LNCAP (cell line): ENCODE results near the gene TGFBR2.

Experiments used
- TF ChIP-seq, protein P1 (sequence below): fragments of 450-650 bp; IDR thresholded peaks from 2 replicates; pipeline ENCODE4 v1.5.1; 2017; ENCODE audit warnings: mild to moderate bottlenecking

TGFBR2 gene

GRCh38 chr3:30654269-30654668 lies 47.9 kb downstream of the TGFBR2 start:
- TF ChIP-seq, protein P1, sequence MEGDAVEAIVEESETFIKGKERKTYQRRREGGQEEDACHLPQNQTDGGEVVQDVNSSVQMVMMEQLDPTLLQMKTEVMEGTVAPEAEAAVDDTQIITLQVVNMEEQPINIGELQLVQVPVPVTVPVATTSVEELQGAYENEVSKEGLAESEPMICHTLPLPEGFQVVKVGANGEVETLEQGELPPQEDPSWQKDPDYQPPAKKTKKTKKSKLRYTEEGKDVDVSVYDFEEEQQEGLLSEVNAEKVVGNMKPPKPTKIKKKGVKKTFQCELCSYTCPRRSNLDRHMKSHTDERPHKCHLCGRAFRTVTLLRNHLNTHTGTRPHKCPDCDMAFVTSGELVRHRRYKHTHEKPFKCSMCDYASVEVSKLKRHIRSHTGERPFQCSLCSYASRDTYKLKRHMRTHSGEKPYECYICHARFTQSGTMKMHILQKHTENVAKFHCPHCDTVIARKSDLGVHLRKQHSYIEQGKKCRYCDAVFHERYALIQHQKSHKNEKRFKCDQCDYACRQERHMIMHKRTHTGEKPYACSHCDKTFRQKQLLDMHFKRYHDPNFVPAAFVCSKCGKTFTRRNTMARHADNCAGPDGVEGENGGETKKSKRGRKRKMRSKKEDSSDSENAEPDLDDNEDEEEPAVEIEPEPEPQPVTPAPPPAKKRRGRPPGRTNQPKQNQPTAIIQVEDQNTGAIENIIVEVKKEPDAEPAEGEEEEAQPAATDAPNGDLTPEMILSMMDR: no peak

GRCh38 chr3:30655187-30655812 lies 48.9 kb downstream of the TGFBR2 start:
- TF ChIP-seq, protein P1: no peak

GRCh38 chr3:30656624-30657141 lies 50.3 kb downstream of the TGFBR2 start:
- TF ChIP-seq, protein P1: no peak

DNA sequence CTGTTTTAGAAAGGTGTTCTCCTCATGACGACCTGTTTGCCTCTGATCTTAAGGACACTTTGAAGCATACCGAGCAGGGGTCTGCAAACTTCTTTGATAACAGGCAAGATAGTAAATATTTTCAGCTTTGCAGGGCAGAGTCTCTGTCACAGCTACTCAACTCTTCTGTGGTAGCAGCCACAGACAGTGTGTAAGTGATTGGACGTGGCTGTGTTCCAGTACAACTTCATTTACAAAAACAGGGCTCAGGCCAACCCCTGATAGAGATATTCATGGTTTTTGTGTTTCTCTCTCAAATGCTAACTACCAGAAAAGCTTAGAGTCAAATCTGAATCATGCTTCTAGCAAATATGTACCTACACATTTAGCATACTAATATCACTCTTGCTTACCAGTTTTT lies 51.5 kb downstream of the TGFBR2 start:
- TF ChIP-seq, protein P1: no peak

- TF ChIP-seq, protein P1: no peak
These were observed 52.1 kb downstream of the TGFBR2 start for GRCh38 chr3:30658328-30659052.

- TF ChIP-seq, protein P1: no peak
These were observed 53.1 kb downstream of the TGFBR2 start for GRCh38 chr3:30659270-30660130.

DNA sequence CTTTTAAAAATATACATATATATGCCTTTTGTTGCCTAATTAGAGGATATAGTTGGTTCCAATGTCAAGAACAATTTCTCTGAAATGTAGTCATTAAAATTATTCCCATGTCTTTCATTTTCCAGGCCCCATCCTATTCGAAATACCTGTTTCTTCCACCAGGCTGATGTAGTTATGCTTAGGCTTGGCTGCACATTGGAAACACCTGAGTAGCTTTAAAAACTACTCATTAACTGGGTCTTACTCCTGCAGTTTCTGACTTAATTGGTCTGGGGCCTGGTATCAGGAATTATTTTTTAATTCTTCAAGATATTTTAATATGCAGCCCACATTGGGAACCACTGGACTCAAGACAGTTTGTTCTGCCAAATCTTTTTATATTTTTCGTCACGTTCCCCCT lies 53.7 kb downstream of the TGFBR2 start:
- TF ChIP-seq, protein P1: no peak
